ENCODE measurements around the gene PROS1.
"Not testable (repeated sequence)": the region's sequence is repeated elsewhere in the genome, so short reads cannot be mapped to it uniquely, and the experiment has no call there.

Gene PROS1

DNA sequence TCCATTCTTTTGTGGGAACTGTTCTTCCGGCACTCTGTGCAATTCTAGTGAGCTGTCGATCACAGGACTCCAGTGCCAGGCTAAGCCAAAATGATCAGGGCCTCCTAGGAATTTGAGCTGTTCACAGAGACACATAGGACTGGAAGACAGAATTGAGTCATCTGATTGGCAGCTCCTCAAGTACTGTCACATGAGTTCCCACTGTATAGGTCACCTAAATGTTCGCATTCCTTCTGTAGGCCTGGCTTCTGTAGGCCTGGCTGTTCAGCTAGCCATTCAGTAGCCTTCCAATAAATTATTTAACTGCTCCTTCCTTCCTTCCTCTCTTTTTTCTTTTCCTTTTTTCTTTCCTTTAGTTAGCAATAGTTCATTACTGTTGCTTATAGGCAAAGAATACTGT lies 4.3 kb downstream of the PROS1 start:
- DNase-seq, result no peak

DNA sequence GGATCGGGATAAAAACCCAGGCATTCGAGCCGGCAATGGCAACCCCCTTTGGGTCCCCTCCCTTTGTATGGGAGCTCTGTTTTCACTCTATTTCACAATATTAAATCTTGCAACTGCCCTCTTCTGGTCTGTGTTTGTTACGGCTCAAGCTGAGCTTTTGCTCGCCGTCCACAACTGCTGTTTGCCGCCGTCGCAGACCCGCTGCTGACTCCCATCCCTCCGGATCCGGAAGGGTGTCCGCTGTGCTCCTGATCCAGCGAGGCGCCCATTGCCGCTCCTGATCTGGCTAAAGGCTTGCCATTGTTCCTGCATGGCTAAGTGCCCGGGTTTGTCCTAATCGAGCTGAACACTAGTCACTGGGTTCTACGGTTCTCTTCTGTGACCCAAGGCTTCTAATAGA lies 8.6 kb downstream of the PROS1 start:
- DNase-seq, result not testable (repeated sequence)

- DNase-seq, result no peak
Observed at GRCh38 chr3:93962798-93963197, 10.9 kb downstream of the PROS1 start.

GRCh38 chr3:93961489-93961888 lies 12.2 kb downstream of the PROS1 start:
- DNase-seq, result no peak

DNA sequence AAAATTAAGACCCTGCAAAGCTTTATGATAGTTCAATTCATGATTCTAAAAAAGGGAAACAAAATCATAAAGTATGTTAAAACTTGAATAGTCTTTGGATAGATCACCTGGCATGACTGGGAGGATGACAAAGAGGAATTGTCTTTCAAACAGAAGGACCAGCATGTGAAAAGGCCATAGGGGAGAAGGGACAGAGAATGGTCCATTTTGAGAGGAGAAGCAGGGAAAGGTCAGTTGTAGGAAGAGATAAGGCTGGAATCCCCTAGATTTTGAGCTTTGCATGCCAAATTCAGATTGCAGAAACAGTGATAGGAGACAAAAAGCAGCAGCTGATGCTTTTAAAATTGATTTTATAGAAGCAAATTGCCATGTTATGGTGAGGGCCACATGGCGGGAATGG lies 12.7 kb downstream of the PROS1 start:
- DNase-seq, result no peak

GRCh38 chr3:93949958-93950357 lies 23.7 kb downstream of the PROS1 start:
- not testable (repeated sequence) for DNase-seq

GRCh38 chr3:93937485-93937884 lies 36.2 kb downstream of the PROS1 start:
- not testable (repeated sequence) for DNase-seq

GRCh38 chr3:93936549-93936948 lies 37.1 kb downstream of the PROS1 start:
- DNase-seq, result no peak

DNA sequence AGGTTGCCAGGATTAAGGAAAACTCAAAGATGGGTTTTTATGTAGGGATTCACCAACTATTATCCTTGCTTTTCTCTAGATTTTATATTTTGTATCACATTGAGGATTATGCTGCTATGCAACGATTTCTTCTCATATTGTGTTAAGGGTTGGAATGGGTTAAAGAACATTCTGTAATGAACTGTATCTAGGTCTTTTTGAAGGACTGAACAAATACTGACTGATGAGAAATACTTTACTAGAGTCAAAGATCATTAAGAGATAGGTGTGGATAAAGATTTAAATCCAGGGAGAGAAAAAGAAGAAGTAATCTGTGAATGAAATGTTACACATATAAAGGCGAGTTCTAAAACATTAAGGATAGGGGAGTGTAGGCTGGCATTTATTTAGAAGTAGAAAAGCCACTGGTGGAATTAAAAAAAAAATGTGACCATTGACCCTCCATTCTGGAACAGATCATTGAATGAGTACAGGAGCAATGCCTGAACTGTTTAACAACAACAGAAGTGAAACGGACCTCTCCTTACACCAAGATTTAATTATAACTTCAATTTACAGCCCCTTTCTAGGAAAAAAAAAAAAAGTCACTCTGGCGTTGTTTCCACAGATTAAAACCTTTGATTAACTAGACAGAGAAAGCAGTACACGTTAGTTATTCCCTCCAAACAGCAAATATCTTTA lies 39.2 kb downstream of the PROS1 start:
- DNase-seq, result no peak

GRCh38 chr3:93931597-93932229 lies 42.0 kb downstream of the PROS1 start:
- DNase-seq, result no peak

- DNase-seq, result no peak
Observed at GRCh38 chr3:93930041-93930440, 43.7 kb downstream of the PROS1 start.

DNA sequence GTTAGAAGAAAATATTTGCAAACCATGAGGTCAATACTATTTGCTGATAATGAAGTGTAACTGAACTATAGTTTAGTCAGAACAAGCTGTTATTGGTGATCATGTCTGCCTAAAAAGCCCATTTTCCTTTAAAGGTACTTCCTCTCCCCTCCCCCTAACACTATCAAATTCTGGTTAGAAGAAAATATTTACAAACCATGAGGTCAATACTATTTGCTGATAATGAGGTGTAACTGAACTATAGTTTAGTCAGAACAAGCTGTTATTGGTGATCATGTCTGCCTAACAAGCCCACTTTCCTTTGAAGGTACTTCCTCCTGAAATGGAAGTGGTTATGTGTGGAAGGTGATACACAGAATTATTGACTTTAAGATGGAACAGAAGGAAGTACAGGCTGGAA lies 46.9 kb downstream of the PROS1 start:
- no peak for DNase-seq

- DNase-seq, result no peak
Observed at GRCh38 chr3:93924491-93924890, 49.2 kb downstream of the PROS1 start.

GRCh38 chr3:93923006-93923405 lies 50.7 kb downstream of the PROS1 start:
- no peak for DNase-seq

DNA sequence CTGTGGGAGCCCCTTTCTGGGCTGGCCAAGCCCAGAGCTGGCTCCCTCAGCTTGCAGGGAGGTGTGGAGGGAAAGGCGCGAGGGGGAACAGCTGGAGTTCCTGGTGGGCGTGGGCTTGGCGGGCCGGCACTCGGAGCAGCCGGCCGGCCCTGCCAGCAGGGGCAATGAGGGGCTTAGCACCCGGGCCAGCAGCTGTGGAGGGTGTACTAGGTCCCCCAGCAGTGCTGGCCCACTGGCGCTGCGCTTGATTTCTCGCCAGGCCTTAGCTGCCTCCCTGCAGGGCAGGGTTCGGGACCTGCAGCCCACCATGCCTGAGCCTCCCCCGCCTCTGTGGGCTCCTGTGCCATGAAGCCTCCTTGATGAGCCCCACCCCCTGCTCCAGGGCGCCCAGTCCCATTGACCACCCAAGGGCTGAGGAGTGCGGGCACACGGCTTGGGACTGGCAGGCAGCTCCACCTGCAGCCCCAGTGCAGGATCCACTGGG lies 56.1 kb downstream of the PROS1 start:
- not testable (repeated sequence) for DNase-seq

GRCh38 chr3:93913623-93914022 lies 60.1 kb downstream of the PROS1 start:
- DNase-seq, result not testable (repeated sequence)

GRCh38 chr3:93911206-93911605 lies 62.5 kb downstream of the PROS1 start:
- no peak for DNase-seq

DNA sequence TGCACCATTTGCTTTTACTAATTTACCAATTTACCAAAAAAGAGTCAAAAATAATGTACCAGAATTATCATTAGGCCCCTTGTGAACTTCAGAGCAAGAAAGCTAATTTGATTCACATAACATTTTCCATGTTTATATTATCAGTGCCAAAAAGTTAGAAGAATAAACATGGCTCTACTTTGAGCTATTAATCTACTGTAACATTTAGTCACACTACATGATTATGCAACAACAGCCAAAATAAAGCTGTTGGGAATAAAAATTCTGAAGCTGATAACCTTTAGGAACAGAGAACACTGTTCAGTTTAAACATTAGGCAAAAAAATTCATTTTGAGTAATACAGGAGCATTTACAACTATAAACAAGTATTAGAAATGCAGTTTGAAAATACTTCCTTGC lies 63.6 kb downstream of the PROS1 start:
- DNase-seq, result no peak

- DNase-seq, result no peak
Observed at GRCh38 chr3:93907132-93907531, 66.6 kb downstream of the PROS1 start.

DNA sequence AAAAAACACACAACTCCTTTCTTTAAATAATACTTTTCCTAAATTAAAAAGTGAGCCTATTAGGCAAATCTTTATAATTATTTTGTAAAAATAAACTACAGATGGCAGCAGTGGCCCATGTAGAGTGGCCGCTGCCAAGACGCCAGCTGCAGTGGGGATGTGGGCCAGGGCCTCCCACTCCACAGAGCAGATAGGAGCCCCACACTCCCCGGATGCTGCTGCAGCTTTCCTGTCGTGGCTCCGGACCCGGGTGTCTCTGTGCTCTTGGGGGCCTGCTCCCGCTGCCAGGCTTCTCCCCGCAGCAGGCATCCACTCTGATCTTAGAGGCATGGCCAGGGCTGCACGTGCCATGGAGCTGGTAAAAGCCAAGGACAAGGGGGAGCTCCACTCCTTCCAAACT lies 67.5 kb downstream of the PROS1 start:
- no peak for DNase-seq

DNA sequence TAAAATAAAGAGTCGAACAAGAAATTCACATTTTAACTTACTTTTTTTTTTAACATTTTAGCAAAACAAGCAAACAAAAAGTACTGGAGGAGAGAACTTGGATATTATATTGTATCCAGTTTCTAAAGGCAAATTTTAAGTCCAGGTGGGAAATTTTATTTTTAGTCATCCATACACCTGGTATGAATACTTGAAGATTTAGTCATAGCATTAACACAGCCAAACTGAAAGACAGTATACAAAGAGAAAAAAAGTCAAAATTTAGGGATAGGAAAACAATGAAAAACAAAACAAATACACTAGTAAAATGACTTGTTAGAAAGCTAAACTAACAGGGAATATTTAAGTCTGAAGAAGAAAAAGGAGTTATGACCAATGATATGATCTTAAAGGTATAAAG lies 69.1 kb downstream of the PROS1 start:
- DNase-seq, result no peak

- DNase-seq, result not testable (repeated sequence)
Observed at GRCh38 chr3:93878250-93879017, 95.3 kb downstream of the PROS1 start.

DNA sequence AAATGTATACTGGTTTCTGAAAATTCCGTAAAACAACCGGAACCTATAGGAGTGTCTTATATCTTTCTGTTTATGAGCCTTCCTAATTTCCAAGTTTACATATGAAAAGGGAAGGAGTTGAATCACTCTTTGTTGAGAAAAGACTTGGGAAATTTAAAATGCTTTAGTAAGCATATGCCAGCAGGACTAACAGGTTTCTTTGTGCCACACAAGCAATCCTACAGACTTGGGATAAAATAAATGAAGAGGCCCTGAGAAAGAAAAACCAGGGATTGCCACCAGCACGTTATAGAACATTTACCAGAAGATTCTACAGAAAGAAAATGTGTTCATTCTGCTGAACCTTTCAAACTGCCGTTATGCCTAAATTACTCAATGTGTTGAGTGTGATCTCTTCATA lies 96.3 kb downstream of the PROS1 start:
- not testable (repeated sequence) for DNase-seq

DNA sequence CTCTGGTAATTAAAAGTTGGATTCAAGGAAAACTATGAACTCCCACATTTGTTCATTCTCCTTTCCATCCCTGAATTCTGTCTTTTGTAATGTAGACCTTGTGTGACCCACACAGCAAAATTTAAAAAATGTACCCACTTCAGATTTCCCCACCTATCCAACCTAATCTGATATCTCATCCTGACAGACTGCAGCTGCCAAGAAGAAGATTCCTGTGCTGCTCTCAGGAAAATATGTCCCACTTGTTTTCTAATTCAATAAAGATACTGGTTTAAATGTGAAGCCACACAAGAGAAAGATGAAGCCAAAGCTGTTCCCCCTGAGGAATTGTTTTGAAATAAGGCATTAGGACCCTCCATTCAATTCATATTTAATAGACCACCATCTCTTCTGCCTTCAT lies 100.3 kb downstream of the PROS1 start:
- DNase-seq, result not testable (repeated sequence)

Measured in GDM1 (cell line).